Parathyroid adenoma (tissue), 2 donors: ENCODE results near the gene ITGA8.

Experiments used
- H2AFZ ChIP-seq: fragments of 300-600 bp; sonication (generic); one replicate; pipeline ENCODE4 v1.7.0; 2017; ENCODE audit warnings: antibody characterized with exemption, mild to moderate bottlenecking
- H3K27ac ChIP-seq: fragments of 300-600 bp; sonication (generic); one replicate; pipeline ENCODE4 v1.7.0; 2017
- H3K27me3 ChIP-seq: fragments of 300-600 bp; sonication (generic); one replicate; pipeline ENCODE4 v1.7.0; 2017; ENCODE audit warnings: low read length; ENCODE audit not compliant: control insufficient read depth, insufficient read depth
- H3K36me3 ChIP-seq: fragments of 300-600 bp; sonication (generic); one replicate; pipeline ENCODE4 v1.7.0; 2017; ENCODE audit warnings: low read length; ENCODE audit not compliant: control insufficient read depth, insufficient read depth
- H3K4me1 ChIP-seq: fragments of 300-600 bp; sonication (generic); one replicate; pipeline ENCODE4 v1.7.0; 2017; ENCODE audit warnings: control low read depth
- H3K4me2 ChIP-seq: fragments of 300-600 bp; sonication (generic); one replicate; pipeline ENCODE4 v1.7.0; 2017; ENCODE audit warnings: low read length
- H3K4me3 ChIP-seq: fragments of 300-600 bp; sonication (generic); one replicate; pipeline ENCODE4 v1.7.0; 2017; ENCODE audit warnings: low read depth, low read length
- H3K79me2 ChIP-seq: fragments of 300-600 bp; sonication (generic); one replicate; pipeline ENCODE4 v1.7.0; 2017; ENCODE audit warnings: control low read depth
- H3K9ac ChIP-seq: fragments of 300-600 bp; sonication (generic); one replicate; pipeline ENCODE4 v1.7.0; 2017; ENCODE audit warnings: mild to moderate bottlenecking
- H3K9me3 ChIP-seq: fragments of 300-600 bp; sonication (generic); one replicate; pipeline ENCODE4 v1.7.0; 2017; ENCODE audit warnings: low read length; ENCODE audit not compliant: control insufficient read depth
- CTCF ChIP-seq: fragments of 300-600 bp; sonication (generic); IDR thresholded peaks from one replicate; pipeline ENCODE4 v1.7.0; 2017; ENCODE audit warnings: antibody characterized with exemption, mild to moderate bottlenecking
- donor health status: primary hyperparathyroidism.

ITGA8 gene

GRCh38 chr10:15464381-15464780 lies 255.3 kb downstream of the ITGA8 start:
- H3K9ac ChIP-seq = no peak overlapping the region
- no peaks in the 10 kb centered on the region for H3K9me3 ChIP-seq
- H3K4me1 ChIP-seq = no peaks in the 10 kb centered on the region
- TF ChIP-seq CTCF = no peak
- H2AFZ ChIP-seq = no peak overlapping the region
- no peaks in the 10 kb centered on the region for H3K79me2 ChIP-seq
- H3K27me3 ChIP-seq = no peaks in the 10 kb centered on the region
- H3K4me2 ChIP-seq = no peak overlapping the region
- no peaks in the 10 kb centered on the region for H3K36me3 ChIP-seq
- no peak overlapping the region for H3K27ac ChIP-seq
- H3K4me3 ChIP-seq = no peak overlapping the region
